Measurements from ENCODE around the gene TRIM71.
"Not testable (repeated sequence)": the region's sequence is repeated elsewhere in the genome, so short reads cannot be mapped to it uniquely, and the experiment has no call there.

TRIM71 gene

DNA sequence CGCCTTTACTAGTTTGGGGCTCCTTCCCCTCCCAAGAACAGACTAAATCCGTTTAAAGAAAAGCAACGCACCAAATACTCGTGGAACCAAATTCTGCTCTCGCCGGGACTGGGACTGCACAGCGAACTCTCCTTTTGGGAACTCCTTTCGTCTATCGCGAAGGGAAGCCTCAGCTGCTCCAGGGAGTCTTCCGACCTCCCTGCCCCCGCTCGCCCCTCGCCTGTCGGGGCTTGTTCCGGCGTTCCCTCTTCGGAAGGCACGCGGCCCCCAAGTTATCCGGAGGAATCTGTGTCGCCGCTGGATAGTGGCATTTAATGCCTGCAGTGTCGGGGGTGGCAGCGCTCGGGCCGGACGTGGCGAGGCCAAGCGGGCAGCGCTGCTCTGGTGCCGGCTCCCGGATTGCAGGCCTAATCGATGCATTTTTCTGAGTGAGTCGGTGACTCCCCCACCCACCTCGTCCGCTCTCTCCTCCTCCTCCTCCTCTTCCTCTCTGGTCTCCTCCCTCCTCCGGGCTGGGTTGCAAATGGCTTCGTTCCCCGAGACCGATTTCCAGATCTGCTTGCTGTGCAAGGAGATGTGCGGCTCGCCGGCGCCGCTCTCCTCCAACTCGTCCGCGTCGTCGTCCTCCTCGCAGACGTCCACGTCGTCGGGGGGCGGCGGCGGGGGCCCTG is at the start of gene TRIM71:
Gene TRIM71, plus strand, starts transcription at position 440 of the 671 bp plus-strand sequence. Its CDS starts 84 bp downstream, at position 524.
- DNase-seq (ENCODE audit: low read depth, low spot score), result no peak

DNA sequence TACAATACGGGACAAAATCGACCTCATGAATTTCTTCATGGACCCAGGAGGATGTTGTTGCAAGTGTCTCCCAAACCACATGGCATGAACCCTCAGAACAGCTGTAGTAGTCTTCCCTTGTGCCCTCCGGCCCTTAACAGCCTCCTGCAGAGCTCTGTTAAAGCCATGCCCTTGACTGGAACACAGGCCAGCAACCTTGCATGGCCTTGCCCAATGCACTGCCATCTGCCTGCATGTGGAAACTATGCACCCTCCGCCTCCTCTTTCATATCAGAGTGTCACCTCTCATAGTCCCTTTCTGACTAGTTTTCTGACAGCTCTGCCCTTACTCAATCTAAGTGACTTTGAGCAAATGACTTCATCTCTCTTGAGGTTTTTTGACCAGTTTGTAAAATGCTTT is 39.4 kb upstream of the TRIM71 start:
- DNase-seq (ENCODE audit: low read depth, low spot score), result no peak

DNA sequence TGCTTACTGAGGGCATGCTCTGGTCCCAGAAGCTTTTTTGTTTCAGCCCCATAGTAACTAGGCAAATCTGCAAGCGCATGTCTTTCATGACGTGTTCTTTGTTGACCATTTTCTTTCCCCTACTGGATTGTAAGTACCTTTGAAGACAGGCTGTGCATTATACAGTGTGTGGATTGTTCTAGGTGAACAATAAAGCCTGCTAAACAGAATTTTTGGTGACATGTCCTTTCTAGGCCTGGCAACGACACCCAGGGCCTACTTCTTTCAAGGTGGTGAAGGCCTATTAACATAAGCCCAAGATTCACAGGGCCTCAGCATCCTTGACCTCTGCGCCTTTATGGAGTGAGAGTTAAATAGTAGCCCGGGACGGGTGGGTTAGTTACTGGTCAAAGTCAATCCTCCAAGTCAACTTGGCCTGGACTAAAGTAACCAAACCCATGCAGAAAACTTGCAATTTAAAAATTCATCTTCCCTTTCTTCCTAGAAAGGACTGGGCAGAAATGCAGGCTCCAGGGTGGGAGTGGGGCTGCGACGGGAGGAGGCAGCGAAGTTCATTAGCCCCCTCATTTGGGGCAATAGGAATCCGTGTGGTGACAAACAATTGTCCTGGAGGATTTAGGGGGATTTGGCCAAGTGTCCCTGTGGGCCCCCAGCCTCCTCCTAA is 37.6 kb upstream of the TRIM71 start:
- no peak for DNase-seq (ENCODE audit: low read depth, low spot score)

DNA sequence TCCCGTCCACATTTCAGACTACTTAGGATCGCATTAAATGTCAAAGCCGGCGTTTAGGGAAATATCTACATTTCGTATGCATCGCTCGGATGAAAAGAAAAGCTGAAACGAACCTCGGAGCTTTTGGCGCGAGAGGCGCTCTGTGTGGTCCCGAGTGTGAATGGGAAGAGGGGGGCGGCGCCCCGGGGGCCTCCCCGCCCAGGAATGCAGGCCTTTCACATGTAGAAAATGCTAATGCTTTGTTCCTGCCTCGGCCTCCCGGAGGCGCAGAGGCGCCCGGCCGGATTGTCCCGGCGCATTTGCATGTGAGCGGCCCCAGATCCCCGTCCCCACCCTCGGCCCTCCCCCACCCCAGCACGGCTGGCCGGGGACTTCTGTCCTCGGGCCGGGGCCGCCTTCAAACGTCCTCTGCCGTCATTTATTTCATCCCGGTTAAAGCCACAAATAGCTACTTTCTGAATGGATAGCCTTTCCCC is 37.0 kb upstream of the TRIM71 start:
- peak; percentile 99 for DNase-seq (ENCODE audit: low read depth, low spot score)

DNA sequence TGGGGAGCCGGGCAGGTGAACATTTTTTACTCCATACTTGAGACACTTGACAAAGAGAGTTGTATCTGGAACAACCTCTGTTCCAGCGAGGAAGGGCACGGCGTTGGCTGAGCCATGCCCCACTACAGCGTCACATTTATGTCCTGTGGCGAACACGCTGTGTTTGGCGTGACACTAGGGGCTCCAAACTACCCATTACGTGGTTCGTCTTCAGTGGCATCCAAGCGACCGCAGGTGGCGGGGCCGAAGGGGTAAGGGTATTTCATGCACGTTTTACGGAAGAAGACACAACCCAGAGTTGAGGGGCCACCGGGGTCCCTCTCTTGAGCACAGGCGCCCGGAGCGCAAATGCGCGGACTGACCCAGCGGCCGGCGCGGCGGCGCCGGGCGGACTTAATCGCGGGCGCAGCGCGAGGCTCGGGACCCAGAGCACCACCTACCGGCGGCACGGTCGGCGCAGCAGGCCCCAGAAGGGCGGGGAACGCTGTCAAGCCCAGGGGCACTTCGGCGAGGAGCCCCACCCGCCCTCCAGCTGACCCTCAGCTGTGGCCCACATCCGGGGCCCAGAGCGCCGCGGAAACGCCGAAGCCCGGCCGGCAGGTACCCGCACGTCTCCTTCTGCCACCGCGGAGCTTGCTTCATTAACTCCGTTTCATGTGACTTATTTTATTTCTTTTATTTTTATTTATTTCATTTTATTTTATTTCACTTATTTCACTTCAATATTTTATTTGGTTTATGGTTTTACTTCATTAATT is 36.4 kb upstream of the TRIM71 start:
- DNase-seq (ENCODE audit: low read depth, low spot score), result peak; percentile 97

DNA sequence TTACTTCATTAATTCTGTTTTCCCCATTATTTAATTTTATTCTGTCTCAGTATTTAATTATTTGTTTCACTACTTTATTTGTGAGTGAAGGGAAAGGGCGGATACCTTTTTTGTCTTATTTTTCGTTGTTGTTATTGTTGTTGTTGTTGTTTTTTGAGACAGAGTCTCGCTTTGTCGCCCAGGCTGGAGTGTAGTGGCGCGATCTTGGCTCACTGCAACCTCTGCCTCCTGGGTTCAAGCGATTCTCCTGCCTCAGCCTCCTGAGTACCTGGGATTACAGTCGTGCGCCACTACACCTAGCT is 35.9 kb upstream of the TRIM71 start:
- not testable (repeated sequence) for DNase-seq (ENCODE audit: low read depth, low spot score)

DNA sequence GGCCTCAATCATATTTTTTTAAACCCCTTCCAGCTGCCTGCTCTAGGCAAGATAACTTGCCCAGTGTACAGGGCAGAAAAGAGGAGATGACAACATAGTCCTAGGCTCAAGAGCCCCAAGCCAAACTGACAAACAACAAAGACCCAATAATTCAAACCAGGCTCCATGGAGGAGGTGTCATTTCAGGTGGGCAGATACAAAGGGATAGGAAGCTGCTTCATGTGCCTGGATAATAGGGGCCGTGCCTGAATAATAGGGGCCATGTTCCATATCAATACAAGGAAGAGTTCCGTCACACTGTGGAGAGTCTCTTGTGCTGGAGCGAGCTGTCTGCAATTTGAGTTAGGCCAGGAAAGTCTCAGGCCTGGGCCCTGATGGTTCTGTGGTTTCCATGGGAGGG is 35.4 kb upstream of the TRIM71 start:
- peak; percentile 61 for DNase-seq (ENCODE audit: low read depth, low spot score)

DNA sequence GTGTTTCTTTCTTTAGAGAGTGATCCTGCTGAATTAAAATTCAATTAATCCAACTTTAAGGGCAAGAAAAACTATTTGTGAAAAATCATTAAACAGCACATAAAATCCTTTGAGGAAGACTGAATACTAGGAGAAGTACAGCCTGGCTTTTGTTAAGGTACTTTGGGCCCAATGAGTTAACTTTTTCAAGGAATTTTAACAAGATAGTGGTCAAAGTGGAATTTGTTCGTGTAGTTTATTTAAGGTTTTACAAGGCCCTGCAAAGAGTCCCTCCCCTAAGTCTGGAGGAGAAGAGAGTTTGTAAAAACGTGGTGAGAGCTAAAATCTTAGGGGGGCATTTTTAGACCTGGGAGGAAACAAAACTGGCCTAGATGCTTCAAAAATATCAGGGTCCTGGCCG is 26.0 kb upstream of the TRIM71 start:
- no peak for DNase-seq (ENCODE audit: low read depth, low spot score)

DNA sequence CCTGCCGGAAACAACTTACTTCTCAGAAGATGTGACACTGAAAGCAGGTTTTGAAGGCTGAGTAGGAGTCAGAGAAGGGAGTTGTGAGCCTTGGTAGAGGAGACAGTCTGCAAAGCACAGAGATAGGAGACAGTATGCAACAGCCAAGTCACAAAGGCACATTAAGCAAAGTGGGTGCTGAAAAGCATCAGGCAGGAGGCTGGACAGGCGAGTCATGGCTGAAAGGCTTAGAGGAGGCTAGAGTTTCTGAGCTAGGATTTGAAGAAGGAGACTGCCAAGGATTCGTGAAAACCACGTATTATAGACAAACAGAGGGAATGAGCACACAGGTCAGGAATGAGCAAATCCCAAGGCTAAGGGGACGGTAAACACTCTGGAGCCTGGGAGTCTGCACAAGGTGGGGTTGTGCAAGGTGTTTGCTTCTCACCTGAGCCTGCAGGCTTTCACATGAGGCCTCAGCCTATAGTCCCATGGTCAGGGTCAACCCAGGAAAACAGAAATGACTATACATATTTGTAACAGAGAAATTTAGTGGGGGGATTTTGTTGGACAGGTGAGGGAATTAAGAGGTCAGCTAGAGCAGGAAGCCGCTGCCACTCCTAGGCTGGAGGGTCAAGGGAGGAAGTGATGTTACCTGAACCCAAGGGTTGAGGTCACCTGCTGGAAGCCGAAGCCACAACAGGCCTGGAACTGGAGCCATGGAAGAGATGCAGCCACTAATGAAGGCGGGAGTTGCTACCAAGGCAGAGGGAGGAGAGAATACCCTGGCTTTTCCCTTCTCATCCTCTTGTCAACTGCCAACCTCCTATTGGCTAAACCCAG is 23.1 kb upstream of the TRIM71 start:
- DNase-seq (ENCODE audit: low read depth, low spot score), result peak; percentile 68

DNA sequence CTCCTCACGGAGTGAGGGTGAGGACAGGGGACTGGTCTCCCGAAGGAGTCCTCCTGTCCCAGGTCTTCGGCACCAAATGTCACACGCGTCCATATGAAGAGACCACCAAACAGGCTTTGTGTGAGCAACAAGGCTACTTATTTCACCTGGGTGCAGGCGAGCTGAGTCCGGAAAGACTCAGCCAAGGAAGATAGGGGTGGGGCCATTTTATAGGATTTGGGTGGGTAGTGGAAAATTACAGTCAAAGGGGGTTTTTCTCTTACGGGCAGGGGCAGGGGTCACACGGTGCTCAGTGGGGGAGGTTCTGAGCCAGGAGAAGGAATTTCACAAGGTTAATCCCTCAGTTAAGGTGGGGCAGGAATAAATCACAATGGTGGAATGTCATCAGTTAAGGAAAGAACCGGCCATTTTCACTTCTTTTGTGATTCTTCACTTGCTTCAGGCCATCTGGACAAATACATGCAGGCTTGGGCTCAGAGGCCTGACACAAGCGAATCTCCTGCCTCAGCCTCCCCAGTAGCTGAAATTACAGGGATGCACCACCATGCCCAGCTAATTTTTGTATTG is 21.3 kb upstream of the TRIM71 start:
- peak; percentile 83 for DNase-seq (ENCODE audit: low read depth, low spot score)

DNA sequence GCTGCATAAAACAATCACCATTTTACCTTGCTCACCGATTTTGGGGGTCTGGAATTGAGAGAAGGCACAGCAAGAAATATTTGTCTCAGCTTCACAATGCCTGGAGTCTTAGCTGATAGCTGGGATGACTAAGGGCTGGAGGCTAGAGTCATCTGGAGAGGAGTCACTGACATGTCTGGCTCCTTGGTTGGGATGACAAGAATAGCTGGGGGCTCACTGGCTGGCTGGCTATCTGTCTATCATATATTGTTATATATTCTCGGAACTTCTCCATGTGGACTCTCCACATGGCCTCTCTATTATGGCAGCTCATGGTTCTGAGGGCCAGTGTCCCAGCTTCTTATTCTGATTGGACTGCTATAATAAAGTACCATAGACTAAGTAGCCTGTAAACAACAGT is 20.0 kb upstream of the TRIM71 start:
- peak; percentile 57 for DNase-seq (ENCODE audit: low read depth, low spot score)

DNA sequence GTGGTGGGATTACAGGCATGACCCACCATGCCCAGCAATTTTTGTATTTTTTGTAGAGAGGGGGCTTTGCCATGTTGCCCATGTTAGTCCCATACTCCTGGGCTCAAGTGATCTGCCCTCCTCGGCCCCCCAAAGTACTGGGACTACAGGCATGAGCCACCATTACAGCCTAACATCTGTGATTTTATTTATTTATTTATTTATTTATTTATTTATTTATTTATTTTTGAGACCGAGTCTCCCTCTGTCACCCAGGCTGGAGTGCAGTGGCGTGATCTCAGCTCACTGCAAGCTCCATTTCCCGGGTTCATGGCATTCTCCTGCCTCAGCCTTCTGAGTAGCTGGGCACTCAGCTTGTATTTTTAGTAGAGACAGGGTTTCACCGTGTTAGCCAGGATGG is 16.4 kb upstream of the TRIM71 start:
- DNase-seq (ENCODE audit: low read depth, low spot score), result not testable (repeated sequence)

DNA sequence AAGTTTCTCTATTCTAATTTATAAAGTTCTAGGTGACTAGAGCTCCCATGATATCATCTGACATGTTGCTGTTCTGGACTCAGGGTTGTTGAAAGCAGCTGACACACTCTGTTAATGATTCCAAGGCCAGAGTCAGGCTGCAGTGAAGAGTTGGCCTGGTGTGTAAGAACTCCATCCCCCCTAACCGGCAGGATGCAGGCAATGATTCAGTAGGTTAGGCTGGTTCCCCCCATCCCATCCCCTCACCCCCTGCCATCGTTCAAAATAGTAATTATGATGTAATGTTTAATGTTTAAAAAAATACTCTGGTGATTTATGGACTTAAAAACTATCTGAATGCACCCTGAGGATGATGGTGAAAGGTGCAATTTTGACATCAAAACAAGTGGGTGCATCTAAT is 4.6 kb upstream of the TRIM71 start:
- DNase-seq (ENCODE audit: low read depth, low spot score), result no peak

DNA sequence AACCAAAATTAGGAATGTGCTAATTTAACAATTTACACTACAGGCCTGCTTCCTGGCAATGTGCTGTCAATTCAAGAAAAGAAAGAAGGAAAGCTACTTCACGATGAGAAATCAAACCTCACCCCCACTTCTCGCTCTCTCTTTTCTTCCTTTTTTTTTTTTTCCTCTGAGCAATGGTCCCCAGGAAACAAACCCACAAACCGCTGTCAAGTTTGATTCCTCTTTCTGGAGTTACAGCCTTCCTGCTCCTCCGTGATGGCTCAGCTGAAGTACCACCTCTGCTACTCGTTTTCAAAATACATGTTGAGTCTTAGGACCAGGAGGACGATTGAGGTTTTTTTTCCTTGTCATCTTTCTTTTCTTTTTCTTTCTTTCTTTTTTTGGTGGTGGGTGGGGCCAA is 3.4 kb upstream of the TRIM71 start:
- no peak for DNase-seq (ENCODE audit: low read depth, low spot score)

DNA sequence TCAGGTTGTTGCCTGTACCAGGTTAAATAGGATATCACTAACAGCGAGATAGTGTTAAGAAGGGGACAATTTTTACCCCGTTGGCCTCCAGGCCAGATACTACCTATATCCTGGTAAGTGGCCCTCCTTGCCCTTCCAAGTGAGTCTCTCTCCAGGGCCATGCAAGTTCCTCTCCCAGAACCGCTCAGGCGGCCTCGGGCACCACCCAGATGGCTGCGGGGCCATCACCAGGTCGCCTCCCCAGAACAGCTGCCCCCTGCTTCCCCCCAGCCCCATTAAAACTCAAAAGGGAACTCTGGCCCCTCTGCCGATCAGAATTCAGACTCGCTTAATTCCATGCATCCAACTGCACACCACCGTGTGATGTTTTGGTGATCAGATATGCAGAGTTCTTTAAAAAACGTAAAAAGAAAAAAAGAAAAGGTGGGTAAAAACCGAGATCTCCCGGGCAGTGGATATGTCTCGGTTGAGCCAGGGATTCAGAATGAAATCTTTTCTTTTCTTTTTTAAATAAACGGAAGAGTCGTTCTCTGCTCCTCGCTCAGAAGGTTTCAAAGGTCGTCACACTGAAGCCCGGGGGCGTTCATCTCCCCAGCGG is 1.9 kb upstream of the TRIM71 start:
- peak; percentile 60 for DNase-seq (ENCODE audit: low read depth, low spot score)

DNA sequence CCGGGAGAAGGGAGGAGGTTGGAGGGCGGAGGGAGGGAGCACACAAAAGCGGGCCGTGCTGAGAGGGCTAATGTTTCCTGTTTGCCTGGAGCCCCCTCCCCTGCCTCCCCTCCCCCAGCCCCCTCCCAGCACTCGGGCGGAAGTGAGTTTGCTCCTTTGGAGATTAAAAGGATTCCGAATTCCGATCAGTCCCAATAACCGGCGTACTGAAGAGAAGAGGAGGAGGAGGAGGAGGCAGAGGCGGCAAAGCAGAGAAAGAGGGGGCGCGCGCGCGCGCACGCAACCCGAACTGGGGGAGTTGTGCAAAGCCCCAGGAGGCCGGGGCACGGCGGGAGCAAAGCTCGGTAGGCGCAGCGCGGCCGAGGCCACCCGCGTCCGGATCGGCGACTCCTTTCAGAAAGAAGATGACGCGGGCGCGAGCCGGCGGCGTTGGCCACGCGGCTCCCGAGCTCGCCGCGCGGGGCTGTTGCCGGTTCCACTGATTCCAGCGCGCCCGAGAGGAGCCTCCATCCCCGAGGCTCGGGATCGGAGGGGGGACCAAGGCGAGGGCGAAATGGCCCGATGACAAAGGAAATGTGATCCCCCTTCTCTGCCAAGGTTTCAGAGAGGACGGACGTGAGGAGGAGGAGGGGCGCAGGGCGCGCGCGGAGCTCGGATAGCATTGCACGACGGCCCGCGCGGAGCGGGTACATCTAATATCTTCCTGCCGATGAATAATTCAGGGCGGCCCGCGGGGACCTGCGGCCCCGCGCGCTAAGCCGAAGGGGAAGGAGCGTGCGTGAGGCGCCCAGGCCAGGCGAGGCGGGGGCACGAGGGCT is 1.1 kb upstream of the TRIM71 start:
- DNase-seq (ENCODE audit: low read depth, low spot score), result peak; percentile 92

DNA sequence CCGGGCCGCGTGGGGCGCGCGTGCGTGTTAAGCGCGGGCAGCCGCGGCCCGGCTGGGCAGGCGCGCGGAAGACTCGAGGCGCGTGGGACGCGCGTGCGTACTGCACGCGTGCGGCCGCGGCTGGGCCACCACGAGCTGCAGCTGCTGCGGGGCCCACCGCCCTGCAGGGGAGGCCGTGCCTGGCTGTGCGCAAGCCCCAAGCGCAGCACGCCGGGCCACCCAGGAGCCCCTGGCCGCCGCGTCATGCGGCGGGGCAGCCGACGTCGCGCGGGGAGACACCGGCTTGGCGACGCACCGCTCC is 590 bp upstream of the TRIM71 start:
- DNase-seq (ENCODE audit: low read depth, low spot score), result peak; percentile 38

DNA sequence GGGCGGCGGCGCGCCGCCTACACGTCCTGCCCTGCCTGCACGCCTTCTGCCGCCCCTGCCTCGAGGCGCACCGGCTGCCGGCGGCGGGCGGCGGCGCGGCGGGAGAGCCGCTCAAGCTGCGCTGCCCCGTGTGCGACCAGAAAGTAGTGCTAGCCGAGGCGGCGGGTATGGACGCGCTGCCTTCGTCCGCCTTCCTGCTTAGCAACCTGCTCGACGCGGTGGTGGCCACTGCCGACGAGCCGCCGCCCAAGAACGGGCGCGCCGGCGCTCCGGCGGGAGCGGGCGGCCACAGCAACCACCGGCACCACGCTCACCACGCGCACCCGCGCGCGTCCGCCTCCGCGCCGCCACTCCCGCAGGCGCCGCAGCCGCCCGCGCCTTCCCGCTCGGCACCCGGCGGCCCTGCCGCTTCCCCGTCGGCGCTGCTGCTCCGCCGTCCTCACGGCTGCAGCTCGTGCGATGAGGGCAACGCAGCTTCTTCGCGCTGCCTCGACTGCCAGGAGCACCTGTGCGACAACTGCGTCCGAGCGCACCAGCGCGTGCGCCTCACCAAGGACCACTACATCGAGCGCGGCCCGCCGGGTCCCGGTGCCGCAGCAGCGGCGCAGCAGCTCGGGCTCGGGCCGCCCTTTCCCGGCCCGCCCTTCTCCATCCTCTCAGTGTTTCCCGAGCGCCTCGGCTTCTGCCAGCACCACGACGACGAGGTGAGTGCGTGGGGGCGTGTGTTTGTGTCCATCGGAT is 602 bp downstream of the TRIM71 start:
- no peak for DNase-seq (ENCODE audit: low read depth, low spot score)

DNA sequence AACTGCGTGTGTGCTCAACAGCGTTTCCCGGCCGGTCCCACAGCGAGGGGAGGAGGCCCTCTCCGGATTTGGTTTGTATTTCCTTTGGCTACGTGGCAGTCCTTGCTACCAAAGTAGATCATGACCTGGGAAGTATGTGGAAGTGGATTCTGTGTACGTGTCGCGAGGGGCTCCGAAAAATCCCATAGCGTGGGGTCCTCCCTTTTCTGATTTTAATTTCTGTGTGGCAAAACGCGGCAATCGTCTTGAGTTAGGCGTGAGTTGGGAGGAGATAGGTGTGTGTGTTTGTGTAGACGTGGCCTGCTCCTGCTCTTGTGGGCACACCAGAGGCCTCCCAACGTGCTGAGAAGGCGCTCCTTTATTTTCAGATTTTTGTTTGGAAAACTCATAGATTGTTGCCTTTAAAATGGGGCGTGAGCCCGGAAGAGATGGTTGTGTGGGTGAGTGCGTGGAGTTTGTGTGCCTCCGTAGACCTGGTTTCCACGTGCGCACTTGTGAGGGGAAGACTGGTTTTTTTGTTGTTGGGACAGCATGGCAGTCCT is 1.2 kb downstream of the TRIM71 start:
- no peak for DNase-seq (ENCODE audit: low read depth, low spot score)

Measured in ELF-1 (cell line).